8988T (cell line): ENCODE measurements around the gene CDCP1.

Experiments used
- DNase-seq: peaks from one replicate; pipeline ENCODE4 v3.0.0; 2011

CDCP1 gene, protein sequence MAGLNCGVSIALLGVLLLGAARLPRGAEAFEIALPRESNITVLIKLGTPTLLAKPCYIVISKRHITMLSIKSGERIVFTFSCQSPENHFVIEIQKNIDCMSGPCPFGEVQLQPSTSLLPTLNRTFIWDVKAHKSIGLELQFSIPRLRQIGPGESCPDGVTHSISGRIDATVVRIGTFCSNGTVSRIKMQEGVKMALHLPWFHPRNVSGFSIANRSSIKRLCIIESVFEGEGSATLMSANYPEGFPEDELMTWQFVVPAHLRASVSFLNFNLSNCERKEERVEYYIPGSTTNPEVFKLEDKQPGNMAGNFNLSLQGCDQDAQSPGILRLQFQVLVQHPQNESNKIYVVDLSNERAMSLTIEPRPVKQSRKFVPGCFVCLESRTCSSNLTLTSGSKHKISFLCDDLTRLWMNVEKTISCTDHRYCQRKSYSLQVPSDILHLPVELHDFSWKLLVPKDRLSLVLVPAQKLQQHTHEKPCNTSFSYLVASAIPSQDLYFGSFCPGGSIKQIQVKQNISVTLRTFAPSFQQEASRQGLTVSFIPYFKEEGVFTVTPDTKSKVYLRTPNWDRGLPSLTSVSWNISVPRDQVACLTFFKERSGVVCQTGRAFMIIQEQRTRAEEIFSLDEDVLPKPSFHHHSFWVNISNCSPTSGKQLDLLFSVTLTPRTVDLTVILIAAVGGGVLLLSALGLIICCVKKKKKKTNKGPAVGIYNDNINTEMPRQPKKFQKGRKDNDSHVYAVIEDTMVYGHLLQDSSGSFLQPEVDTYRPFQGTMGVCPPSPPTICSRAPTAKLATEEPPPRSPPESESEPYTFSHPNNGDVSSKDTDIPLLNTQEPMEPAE

DNA sequence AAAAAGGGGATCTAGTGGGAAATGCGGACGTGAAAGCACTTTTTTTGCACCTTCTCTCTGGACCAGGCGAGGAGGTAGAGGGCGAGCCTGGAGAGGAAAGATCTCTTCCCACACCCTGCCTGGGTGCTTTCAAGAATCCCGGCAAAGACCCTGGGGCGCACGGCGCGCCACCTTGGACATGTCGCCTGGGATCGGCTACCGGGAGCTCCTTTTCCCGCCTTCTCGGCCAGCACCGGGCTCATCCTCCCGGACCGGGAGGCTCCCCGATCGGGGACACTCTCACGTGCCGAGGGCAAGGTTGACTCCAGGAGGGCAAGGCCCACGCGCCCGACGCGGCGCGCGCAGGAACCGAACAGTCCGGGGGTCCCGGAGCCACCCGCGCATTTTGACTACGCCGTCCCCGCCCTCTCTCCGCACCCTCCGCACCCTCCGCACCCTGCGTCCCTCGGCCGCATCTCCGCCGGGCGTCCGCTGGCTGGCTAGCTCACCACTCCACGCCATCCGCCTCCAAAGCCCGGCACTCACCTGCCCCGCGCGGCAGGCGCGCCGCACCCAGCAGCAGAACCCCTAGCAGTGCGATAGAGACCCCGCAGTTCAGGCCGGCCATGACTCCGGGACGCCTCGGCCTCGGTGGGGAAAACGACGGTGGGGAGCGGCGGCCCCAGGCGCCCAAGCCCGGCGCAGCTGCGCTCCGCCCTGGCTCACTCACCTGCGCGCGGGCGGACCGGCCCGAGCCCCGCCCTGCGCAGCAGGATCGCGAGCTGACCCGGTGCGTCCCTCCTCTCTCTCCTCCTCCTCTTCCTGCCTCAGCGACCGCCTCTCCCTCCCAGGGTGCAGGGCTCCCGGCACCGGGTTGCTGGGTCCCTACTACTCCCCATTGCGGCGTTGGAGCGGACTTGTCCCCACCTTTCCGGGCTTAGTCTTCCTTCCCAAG, at the start of gene CDCP1:
Gene CDCP1, minus strand, starts transcription at position 698 of the 934 bp plus-strand sequence. Its CDS starts 91 bp downstream, at position 607.
- DNase-seq: peak; percentile 59

DNA sequence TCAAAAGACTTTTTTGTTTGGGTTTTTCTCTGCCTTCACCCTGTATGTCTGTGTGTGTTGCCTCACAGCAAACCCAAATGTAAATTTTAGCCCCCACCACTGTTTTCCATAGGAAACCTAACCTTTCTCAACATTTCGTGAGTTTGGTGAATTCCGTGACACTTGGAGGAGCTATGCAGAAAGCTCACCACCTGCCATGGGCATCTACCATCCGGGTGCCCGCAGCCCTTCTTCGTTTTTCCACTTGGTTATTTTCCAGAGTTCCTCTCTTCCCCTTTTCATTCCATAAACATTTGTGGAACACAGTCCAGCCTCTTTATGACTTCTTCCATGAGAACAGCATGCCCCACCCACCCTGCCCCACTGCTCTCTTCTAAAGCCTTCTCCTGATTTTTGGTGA, 48.6 kb upstream of the CDCP1 start:
- no peak for DNase-seq

DNA sequence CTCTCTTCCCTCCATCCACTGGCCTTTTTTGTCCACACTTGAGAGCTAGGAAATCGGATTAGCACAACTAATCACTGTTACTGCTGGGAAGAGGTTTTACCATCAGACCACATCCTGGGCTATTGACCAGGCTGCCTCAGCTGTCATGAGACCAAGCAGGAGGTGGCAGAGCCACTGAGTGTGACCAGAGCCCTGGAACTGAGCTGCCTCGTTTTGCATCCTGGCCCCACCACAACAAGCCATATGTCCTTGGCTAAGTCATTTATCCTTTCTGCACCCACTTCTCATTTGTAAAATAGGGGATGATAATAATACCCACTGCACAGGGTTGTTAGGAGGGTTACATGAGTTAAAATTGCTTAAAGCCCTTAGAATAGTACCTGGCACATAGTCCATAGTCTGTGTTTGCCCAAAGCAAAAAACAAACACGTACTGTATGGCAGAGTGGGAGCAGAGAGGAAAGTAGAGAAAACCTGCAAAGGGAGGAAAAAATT, 45.8 kb upstream of the CDCP1 start:
- no peak for DNase-seq

DNA sequence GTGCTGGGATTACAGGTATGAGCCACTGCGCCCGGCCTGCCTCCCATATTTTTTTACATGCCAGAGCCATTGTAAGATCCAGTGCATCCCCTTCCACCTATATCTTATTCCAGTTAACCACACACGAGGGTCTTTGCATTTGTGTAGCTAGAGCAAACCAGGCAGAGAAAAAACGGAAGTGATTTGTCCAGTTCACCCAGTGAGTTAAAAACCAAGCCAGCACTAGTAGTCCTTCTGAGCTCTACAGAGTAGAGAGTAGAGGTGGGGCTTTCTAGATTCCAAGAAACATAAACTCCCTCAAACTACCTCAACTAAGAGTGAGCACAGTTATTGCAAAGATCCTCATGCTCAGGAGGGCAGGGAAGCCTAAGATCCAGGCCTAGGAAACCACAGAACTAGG, 45.2 kb upstream of the CDCP1 start:
- DNase-seq: no peak

DNA sequence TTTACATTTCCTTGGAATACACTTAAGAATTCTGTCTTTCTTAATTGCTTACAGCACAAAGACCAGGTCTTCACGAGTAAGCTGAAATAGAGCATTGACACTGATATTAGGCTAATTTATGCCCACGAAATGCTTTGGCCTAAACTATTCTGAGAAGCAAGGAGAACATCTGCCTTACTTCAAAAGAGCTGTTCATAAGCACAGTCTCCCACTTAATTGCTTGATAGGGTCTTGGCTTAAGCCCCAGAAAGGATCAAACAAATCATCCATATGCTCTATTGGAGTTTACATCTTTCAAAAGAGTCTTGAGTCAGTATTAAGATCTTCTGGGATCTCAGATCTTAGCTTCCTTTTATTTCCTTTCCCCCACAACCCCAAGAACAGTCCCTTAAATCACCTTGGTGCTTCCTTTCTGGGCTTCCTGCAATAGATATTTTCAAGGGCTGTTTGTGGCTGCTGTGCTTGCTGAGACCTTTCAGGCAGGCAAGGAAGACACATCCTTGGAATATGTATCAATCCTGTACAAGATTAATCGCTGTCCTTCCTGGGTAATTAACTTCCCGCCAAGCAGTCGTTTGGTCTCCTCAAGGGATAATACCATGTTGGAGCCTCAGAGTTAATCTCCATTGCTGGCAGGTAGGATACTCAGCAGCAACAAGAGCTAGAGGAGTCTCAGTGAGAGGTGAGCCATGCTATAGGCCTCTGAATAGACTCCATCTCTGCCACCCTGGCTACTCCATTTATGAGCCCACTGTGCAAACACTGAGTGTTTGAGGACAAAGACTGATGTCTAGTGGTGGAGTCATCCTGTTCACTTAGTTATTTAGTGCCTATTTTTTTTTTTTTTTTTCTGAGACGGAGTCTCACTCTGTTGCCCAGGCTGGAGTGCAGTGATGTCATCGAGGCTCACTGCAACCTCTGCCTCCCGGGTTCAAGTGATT, 42.8 kb upstream of the CDCP1 start:
- DNase-seq: no peak

DNA sequence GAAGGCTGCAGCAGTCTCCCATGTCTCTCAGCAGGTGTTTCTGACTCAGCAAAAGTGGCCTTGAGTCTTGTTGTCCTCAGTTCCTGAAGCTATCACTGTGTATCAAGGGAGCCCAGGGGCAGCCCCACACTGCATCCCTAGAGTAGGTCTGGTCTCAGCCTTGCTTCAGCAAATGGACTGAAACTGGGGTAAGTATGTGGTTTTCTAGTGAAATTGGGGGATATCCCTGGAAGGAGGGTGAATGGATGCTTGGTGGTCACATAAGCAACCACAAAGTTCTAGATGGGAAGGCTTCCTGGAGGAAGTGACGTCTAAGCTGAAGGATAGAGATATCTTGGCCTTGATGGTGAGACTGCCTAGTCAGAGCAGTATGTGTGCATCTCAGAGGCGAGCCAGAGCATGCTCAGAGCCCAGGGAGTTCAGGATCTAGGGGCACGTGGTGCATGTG, 41.5 kb upstream of the CDCP1 start:
- no peak for DNase-seq

DNA sequence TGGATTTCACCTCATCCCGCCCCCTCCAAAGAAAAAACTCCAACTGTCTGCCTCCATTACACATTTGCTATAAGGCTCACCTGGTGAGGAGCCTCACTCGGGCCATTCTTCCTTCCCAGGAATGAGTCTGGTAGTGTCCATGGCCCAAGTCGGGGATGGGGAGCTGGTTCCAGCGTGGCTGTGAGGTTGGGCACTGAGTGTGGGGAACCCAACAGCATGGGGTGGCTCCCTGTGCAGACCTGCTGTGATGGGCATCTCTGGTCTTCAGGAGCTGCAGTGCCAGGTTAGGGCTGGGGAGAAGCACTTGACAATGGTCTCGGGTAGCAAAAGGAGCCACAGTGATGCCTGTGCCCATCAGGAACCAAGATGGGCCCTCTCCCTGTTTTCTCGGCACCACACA, 40.7 kb upstream of the CDCP1 start:
- DNase-seq: no peak

DNA sequence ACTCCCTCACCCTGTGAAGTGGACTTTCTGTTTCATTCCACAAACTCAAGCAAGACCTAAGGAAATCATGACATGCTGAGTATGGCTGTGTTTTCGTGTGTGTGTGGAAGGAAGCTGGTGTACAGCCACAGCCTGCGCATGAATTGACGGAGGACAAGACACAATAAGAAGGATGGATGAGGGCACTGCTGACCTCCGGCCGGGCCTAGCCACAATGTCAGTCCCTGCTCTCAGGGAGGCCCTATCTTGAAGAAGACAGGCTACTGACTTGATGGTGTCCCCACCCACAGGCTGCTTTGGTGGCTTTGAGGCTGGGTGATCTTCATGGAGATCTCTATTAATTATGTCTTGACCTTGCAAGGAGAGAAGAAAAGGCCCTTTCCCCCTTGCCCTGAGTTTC, 39.3 kb upstream of the CDCP1 start:
- no peak for DNase-seq

DNA sequence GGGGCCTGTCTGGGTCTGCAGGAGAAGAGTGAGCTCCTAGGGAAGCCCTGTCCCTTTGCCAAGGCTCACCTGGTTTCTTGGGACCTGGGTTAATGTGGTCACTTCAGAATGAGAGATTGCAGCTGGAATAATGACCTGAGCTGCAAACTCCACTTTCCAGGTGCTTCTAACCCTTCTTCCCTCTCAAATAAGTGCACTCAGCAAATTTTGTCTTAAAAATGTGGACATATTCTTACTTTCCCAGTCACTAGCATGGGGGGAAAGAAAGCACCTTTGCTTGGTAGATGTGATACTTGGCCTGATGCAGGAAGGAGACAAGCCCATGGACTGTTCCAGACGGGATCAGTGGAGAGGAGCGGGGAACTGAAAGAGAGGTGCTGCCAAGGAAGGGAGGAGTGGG, 38.9 kb upstream of the CDCP1 start:
- DNase-seq: no peak

DNA sequence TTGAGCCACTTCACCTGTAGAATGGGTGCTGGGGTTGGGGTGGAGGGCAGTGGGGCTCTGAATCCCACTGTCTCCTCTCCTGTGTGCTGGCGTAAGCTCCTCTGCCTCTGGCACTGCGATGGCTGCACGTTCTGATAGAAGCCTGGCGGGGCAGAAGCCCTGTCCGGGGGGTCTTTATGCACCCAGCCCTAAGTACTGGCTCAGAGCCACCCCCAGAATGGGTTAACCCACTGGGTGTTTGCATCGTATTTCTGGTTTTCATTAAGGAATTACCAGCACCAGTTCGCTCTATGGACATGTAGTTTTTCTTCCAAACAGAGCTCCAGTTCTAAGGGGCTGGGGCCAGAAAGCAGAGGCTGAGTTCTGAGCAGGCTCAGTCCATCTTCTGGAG, 37.7 kb upstream of the CDCP1 start:
- DNase-seq: no peak

DNA sequence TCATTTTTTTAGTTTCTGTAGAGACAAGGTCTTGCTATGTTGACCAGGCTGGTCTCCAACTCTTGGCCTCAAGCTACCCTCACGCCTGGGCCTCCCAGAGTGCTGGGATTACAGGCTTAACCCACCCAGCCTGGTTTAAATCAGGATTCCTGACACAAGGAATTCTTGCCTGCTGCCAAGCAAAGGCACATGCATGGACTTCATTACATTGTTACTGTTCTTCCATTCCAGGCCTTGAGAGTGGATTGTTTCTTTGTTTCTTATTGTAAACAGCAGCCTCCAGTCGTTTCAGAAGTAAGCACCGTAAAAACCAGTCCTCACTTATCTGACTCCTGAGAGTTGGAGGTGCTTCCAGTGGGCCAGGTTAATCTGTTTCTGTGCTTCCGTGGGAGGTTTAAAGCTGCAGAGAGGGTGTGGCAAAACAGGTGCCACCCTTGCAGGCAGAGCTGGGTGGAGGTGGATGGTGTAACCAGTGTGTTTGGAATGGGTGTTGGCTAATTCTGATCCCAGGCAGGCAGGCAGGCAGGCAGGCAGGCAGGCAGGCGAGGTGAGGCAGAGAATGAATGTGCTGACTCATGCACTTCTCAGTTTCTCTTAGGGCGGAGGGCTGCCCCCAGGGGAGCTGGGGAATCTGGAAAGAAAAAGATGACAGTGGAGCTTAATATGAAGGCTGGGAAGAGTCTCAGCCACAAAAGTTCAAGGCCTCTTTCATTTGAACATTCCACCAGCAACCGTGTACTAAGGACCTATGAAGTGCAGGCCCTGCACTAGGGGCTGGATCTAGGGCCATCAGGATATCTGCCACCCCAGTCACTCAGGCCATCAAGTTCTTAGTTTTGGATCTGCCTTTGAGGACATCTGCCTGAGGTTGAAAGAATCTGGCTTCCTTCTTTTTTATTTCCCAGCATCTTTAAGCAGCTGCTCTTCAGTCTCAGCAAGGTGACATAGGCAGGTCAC, 37.0 kb upstream of the CDCP1 start:
- peak; percentile 38 for DNase-seq

DNA sequence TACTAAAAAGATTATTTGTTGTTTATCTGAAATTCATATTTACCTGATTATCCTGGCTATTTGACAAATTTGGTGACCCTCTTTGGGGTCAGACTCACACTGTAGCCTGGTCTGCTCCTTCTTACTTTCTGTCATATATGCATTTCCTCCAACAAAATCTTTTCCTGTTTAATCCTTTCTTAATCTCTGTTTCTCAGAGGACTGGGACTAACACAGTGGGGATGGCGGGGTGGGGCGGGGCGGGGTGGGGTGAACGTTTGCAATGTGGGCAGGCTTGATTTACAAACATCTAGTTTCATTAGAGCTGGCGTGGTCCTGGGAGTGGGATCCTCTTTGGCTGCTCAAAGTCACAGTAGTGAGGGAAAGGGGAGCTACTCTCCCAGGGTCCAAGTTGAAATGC, 35.3 kb upstream of the CDCP1 start:
- no peak for DNase-seq

DNA sequence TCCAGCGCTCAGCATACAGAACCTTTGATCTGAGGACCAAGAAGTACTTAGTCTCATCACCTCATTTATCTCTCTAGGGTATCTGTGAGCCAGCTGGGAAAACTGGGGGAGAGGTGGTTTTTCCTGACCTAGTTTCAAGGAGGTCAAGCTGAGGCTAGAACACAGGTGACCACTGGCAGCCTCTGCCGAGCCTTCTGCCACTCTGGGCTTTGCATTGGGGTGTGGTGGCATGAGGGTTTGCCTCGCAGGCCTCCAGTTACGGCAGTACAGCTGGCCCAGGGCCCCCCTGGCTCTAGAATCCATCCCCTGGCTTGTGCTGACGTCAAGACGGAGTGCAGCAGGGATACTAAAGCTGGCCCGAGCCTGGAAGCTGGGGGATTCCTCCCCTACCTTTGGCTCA, 34.7 kb upstream of the CDCP1 start:
- no peak for DNase-seq

DNA sequence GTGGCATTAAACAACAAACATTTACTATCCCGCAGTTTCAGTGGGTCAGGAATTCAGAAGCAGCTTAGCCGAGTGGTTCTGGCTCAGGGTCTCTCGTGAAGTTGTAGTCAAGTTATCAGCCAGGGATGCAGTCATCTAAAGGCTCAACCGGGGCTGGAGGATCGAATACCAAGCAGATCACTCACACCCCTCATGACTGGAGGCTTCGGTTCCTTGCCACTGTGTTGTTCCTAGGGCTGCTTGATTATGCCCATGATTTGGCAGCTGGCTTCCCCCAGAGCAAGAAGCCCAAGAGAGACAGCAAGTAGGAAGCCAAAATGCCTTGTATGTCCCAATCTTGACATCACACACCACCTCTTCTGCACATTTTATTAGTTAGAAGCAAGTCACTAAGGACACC, 33.9 kb upstream of the CDCP1 start:
- peak; percentile 67 for DNase-seq

DNA sequence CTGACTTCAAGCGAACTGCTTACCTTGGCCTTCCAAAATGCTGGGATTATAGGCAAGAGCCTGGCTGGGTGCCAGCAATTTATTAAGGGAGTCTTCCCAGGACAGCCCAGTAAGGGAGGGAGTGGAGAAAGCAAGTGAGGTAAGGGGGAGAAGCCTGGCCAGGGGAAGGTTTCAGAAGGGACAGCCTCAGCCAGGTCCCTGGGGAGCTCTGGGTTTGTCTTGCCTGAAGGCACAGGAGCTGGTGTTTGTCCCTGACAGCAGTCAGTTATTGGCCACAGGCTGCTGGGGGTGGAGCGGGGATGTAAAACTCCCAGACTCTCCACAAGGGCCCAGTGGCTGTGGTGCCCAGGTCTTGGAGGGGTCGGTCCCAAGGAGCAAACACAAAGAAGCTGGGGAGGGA, 33.0 kb upstream of the CDCP1 start:
- DNase-seq: no peak

DNA sequence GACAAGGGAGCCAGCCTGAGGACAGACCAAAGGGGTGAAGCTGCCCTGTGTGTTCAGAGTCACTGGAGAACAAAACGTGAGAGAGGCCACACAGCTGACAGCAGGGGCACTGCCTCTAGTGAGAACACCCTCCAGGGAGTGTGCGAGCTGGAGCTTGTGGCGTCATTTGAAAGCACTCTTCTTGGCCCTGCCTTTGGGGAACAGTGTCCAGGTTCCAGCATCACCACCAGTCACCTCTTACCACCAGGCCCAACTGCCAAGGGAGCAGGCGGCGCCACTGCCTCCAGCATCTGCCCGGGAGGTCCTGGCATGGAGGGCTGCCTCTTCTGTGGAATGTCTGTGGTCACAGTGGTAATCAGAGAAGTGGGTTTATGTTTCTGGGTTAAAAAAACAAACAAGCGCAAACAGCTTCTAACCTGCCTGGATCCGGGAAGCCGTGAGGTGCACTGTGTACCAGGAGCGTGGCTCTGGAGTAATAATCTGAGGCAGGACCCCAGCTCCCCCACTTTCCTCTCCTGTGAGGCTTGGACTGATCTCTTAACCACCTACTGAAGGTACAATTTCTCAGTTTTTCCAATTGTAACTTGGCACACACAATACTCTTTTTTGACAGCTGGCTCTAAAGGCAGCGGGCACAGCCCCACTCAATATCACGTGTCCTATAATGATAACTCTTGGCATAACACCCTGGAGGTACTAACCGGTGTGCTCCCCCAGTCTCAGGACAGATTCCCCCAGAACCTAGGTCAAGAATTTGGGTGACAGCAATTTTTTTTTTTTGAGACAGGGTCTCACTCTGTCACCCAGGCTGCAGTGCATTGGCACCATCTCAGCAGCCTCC, 32.2 kb upstream of the CDCP1 start:
- no peak for DNase-seq

DNA sequence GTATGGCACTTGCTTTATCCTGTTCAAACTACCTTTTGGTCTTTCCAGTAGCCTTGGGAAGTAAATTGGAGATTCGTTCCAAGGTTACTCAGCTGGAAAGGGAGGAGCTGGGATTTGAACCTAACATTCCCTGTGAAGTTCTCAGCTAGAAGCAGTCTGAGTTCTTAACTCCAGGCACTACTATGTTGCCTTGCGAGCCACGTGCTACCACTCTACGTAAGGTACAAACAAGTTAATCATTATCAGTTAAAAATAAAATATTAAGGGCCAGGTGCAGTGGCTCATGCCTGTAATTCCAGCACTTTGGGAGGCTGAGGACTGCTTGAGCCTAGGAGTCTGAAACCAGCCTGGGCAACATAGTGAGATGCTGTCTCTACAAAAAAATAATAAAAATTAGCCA, 30.7 kb upstream of the CDCP1 start:
- DNase-seq: no peak

DNA sequence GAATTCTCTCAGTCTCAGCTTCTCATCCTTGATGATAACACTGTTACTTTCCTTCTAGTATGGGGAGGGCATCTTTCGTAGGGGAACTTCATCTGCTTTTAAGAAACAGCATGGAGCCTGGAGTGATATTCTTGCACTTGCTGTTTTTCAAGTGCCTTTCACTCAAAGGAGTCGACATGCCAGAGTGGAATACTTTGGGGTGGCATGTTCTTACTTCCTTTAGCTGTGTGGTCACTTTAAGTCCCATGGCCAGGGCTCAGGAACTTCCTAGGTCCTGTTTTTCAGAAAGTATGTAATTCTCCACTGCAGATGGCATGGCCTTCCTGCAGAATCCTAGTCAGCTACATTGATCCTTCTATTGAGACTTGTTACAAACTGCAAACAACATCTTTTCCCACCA, 28.1 kb upstream of the CDCP1 start:
- DNase-seq: no peak

DNA sequence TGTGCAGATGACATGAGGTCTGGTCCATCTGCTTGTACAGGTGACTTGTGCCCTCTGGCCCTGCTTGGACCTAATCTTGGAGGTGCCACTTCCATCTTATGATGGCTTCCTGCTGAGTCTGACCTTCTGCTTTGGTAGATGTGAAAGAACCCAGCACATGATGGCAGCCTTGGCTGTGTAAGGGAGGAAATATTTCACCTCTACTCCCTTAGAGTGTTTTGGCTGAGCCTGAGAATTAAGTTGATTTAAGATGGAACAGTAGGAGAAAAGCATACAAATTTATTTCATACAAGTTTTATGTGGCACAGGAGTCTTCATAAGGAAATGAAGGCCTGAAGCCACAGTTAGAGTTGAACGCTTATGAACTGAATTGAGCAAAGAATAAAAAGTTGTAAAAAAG, 27.6 kb upstream of the CDCP1 start:
- DNase-seq: no peak

DNA sequence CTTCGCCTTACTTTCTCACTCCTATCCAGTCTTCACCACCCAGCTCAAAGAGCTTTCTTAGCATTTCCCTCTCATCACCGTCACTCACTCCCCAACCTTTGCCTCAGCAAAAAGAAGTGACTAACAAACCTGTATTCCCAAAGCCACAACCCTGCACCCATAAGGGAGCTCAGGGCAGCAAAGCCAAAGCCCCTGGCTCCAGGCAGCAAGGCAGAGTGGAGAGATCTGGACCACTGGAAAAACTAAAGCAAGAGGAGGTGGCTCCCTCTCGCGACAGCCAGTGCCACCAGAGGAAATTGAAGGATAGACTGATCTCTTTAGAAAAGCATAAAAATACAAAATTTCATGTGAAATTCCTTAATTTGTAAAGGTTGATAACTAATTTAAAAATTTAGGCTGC, 25.1 kb upstream of the CDCP1 start:
- no peak for DNase-seq
